Endothelial cell of umbilical vein (primary cell): ENCODE results near the gene DOCK4. TPM values are rescaled to one million over a fixed set of nuclear protein-coding genes. Genes with fewer than 3 reads are reported as not detected.

Experiments
- BruUV-seq: library from RNA; stranded (reverse); fragments of 400-500 nt; replicated peaks from 2 replicates; lab custom pipeline; 2021; lab: Mats Ljungman, UMichigan
- CTCF ChIA-PET: fragments of 300-600, 350-600 bp; sonication (Branson Sonifier 250); formaldehyde crosslinking; loops from one replicate; lab custom pipeline; 2021; ENCODE audit warnings: antibody characterized with exemption, inconsistent platforms; lab: Charles Lee
- POLR2A ChIA-PET: fragments of 300-600, 350-600 bp; sonication (Branson Sonifier 250); formaldehyde crosslinking; loops from one replicate; lab custom pipeline; 2021; ENCODE audit warnings: antibody characterized with exemption, inconsistent platforms; lab: Charles Lee
- DNase-seq: peaks from one replicate; pipeline ENCODE4 v3.0.0-alpha.2; 2011; ENCODE audit warnings: low read depth, low spot score
- FAIRE-seq: peaks from 2 replicates; lab custom pipeline; 2011; peaks lifted over from hg19 to GRCh38; lab: Jason Lieb, UNC
- H2AFZ ChIP-seq: 2 replicates; pipeline ENCODE4 v1.6.0; 2012; ENCODE audit warnings: low read depth, low read length, control low read depth, inconsistent platforms
- H3K27ac ChIP-seq: 2 replicates; pipeline ENCODE4 v1.5.1; 2011; ENCODE audit warnings: low read depth, mild to moderate bottlenecking, control low read depth, low read length, moderate library complexity; ENCODE audit not compliant: insufficient read depth
- H3K27me3 ChIP-seq, 2 experiments: 2 replicates each; pipeline versions ENCODE4 v1.6.0 to v1.6.1; 2011; ENCODE audit warnings: low read length in 2 of 2, mixed read lengths in 1 of 2; ENCODE audit not compliant: control insufficient read depth in 2 of 2, insufficient read depth in 2 of 2
- H3K36me3 ChIP-seq, 2 experiments: 2 replicates in 1 of 2; 3 replicates in 1 of 2; pipeline ENCODE4 v1.5.1; 2011; ENCODE audit warnings: low read length in 2 of 2, mild to moderate bottlenecking in 1 of 2, moderate library complexity in 1 of 2; ENCODE audit not compliant: control insufficient read depth in 2 of 2, insufficient read depth in 2 of 2; ENCODE audit errors: extremely low read depth in 1 of 2
- H3K4me1 ChIP-seq: 3 replicates; pipeline ENCODE4 v1.5.1; 2011; ENCODE audit warnings: mild to moderate bottlenecking, low read length; ENCODE audit not compliant: control insufficient read depth, insufficient read depth; ENCODE audit errors: extremely low read depth
- H3K4me2 ChIP-seq: 2 replicates; pipeline ENCODE4 v1.6.1; 2011; ENCODE audit warnings: low read length, control low read depth, mixed read lengths; ENCODE audit not compliant: insufficient read depth
- H3K4me3 ChIP-seq, 3 experiments: fragments of 200-600 bp in 1 of 3; sonication (generic), shearing (Covaris generic) in 1 of 3; replicated peaks in 1 of 3; 2 replicates each; pipeline ENCODE4 v1.5.1; 2011 to 2016; ENCODE audit warnings: control low read depth in 3 of 3, low read length in 3 of 3, mild to moderate bottlenecking in 2 of 3, inconsistent platforms in 1 of 3, low read depth in 1 of 3, moderate library complexity in 1 of 3; ENCODE audit not compliant: insufficient read depth in 1 of 3
- H3K79me2 ChIP-seq: 2 replicates; pipeline ENCODE4 v1.6.0; 2012; ENCODE audit warnings: low read length, inconsistent platforms; ENCODE audit not compliant: control insufficient read depth, insufficient read depth
- H3K9ac ChIP-seq: replicated peaks from 2 replicates; pipeline ENCODE3; 2011; ENCODE audit warnings: low read length, control low read depth; ENCODE audit not compliant: insufficient read depth; ENCODE audit errors: extremely low read depth
- H3K9me1 ChIP-seq: replicated peaks from 3 replicates; pipeline ENCODE4 v1.6.0; 2011; ENCODE audit warnings: mild to moderate bottlenecking, low read length; ENCODE audit not compliant: control insufficient read depth, insufficient read depth; ENCODE audit errors: extremely low read depth
- H3K9me3 ChIP-seq: replicated peaks from 2 replicates; pipeline ENCODE4 v1.5.1; 2012; ENCODE audit warnings: low read length, inconsistent platforms; ENCODE audit not compliant: control insufficient read depth, insufficient read depth
- H4K20me1 ChIP-seq: replicated peaks from 2 replicates; pipeline ENCODE3; 2011; ENCODE audit warnings: mild to moderate bottlenecking, low read length; ENCODE audit not compliant: control insufficient read depth, insufficient read depth; ENCODE audit errors: extremely low read depth
- CTCF ChIP-seq, 2 donors: IDR thresholded peaks; 1 replicate in 1 of 2; 2 replicates in 1 of 2; pipeline ENCODE4 v1.5.1; 2011; ENCODE audit warnings: low read length in 2 of 2, mild to moderate bottlenecking in 2 of 2, moderate library complexity in 2 of 2, control low read depth in 1 of 2, inconsistent platforms in 1 of 2, low read depth in 1 of 2; ENCODE audit not compliant: insufficient read depth in 1 of 2; ENCODE audit errors: extremely low read depth in 1 of 2
- EZH2 ChIP-seq: IDR thresholded peaks from 2 replicates; pipeline ENCODE4 v1.6.1; 2012; ENCODE audit warnings: borderline replicate concordance, low read depth, mild to moderate bottlenecking, moderate library complexity, low read length, inconsistent platforms; ENCODE audit not compliant: severe bottlenecking
- FOS ChIP-seq: IDR thresholded peaks from 2 replicates; pipeline ENCODE4 v1.6.1; 2011; ENCODE audit warnings: mild to moderate bottlenecking, low read length, moderate library complexity, borderline replicate concordance; ENCODE audit not compliant: insufficient read depth
- GATA2 ChIP-seq: IDR thresholded peaks from 2 replicates; pipeline ENCODE4 v1.7.0; 2011; ENCODE audit warnings: low read depth, mild to moderate bottlenecking, moderate library complexity, mixed read lengths, low read length; ENCODE audit not compliant: insufficient read length, insufficient read depth
- JUN ChIP-seq: IDR thresholded peaks from 2 replicates; pipeline ENCODE4 v1.6.1; 2011; ENCODE audit warnings: borderline replicate concordance, low read depth; ENCODE audit not compliant: insufficient read length, insufficient read depth
- MYC ChIP-seq: IDR thresholded peaks from one replicate; pipeline ENCODE4 v1.6.1; 2011; ENCODE audit warnings: mild to moderate bottlenecking, low read depth, low read length
- POLR2AphosphoS5 ChIP-seq: IDR thresholded peaks from 2 replicates; pipeline ENCODE4 v1.6.1; 2012; ENCODE audit warnings: low read depth, mild to moderate bottlenecking, control low read depth, low read length, moderate library complexity; ENCODE audit not compliant: insufficient read depth
- dilution Hi-C: fragments of 300-500 bp; cut with MboI; formaldehyde crosslinking; loops from one replicate; pipeline ENCODE4 v1.15.0; 2019; ENCODE audit warnings: low sequenced_read_pairs; ENCODE audit not compliant: extremely low pct_ligation_motif_present
- intact Hi-C: fragments of 100-400 bp; cut with micrococcal nuclease; formaldehyde crosslinking; loops from one replicate; pipeline ENCODE4 v1.10.0; 2022
- polyA plus RNA-seq, 4 experiments: library from polyadenylated mRNA; depleted of rRNA in 3 of 4; stranded (reverse) in 3 of 4; unstranded in 1 of 4; fragments of >200 nt; gene quantifications; 2 replicates each; pipeline versions ENCODE4 v1.2.1 to v1.2.3, GENCODE V29; 2011 to 2012; ENCODE audit warnings: missing spikeins in 1 of 4
- total RNA-seq: library from RNA; stranded (reverse); gene quantifications from 2 replicates; pipeline ENCODE4 v1.2.3, GENCODE V29; 2021
- TF ChIP-seq, protein P1 (sequence below): IDR thresholded peaks from 2 replicates; pipeline ENCODE4 v1.6.1; 2011; ENCODE audit not compliant: insufficient read depth, insufficient read length

Gene DOCK4
- total and polyA plus RNA-seq, 2 donors (not counting 3 experiments of a cell fraction or from before 2014, with no cell fraction given), result 47.4 to 164 TPM

DNA sequence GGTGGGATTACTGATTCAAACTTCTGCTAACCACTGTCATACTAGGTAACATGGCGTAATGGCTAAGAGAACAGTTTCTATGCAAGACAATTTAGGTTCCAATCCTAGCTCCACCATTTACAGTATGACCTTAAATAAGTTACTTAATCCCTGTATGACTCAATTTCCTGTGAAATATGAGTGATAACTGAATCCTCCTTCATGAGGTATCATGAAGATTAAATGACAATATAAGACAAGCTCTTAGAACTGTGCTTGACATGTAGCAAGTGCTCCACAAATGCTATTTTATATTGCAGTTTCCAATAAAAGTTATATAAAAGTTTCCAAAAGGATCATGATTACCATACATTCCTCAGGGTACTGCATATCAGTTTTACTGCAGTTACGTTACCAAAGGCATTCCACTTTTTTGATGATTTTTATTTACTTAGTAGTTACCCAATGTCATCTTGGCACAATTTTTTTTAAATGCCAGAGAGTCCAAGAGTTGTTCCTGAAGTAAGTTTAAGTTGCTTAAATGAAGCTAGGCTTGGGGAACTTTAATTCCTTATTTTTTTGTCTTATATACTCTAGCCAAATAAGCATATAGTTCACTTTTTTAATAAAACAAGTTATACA is 7.1 kb downstream of the DOCK4 start:
- DNase-seq (peak; percentile 51), FAIRE-seq (peak; percentile 26)
- Histone ChIP-seq H3K9me1 (peaks cover 2% of the 10 kb centered on the region), H3K27me3 (no peaks in the 10 kb centered on the region), H3K4me3 (no peak overlapping the region), H3K27ac (peak overlapping the region; percentile 3), H3K36me3 (no peaks in the 10 kb centered on the region), H3K9ac (no peak overlapping the region), H2AFZ (no peak overlapping the region), H4K20me1 (peaks cover 2% of the 10 kb centered on the region), H3K79me2 (peaks cover 100% of the 10 kb centered on the region), H3K4me1 (peaks cover 69% of the 10 kb centered on the region), H3K4me2 (peak overlapping the region; percentile 22), H3K9me3 (no peaks in the 10 kb centered on the region)
- TF ChIP-seq JUN (peak; percentile 47), GATA2 (peak; percentile 7), POLR2AphosphoS5 (no peak), FOS (peak; percentile 64), MYC (no peak), CTCF (IDR thresholded peaks at IDR 0.05; ENCODE audit: extremely low read depth in 1 of 2, insufficient read depth in 1 of 2, low read depth in 1 of 2, low read length in 2 of 2) (no peak), EZH2 (no peak)
- TF ChIP-seq, protein P1, sequence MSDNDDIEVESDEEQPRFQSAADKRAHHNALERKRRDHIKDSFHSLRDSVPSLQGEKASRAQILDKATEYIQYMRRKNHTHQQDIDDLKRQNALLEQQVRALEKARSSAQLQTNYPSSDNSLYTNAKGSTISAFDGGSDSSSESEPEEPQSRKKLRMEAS, result no peak
- CTCF ChIA-PET, result interaction anchor here (0.8 to 1.4 kb wide), 3 partner anchors 36 to 119 kb away, joined by 3 to 4 read pairs (median 3); no protein-coding TSS in a partner anchor
- BruUV-seq, result TSS peak; percentile 0
- dilution Hi-C loops (no loop called here), intact Hi-C loops (no loop called here)
- POLR2A ChIA-PET, result no interaction called here
